Upper lobe of left lung (tissue), 6 donors: ENCODE results near the gene TRIM44. TPM values are rescaled to one million over a fixed set of nuclear protein-coding genes. Genes with fewer than 3 reads are reported as not detected.

Source experiments
- ATAC-seq, 2 donors: fragments of 200-7000 bp; cut with Tn5 transposase; one replicate each; pipeline ENCODE4 v1.9.1; 2022; ENCODE audit warnings: mild to moderate bottlenecking in 2 of 2, moderate library complexity in 2 of 2; ENCODE audit not compliant: low FRiP score in 2 of 2
- DNase-seq, 2 donors: peaks; one replicate each; pipeline ENCODE4 v3.0.0-alpha.2; 2019 to 2020
- H3K27ac ChIP-seq, 4 donors: fragments of 200-600 bp; sonication (generic); one replicate each; pipeline ENCODE4 v1.5.1; 2016 to 2019
- H3K27me3 ChIP-seq, 4 donors: fragments of 200-600 bp; sonication (generic); one replicate each; pipeline ENCODE4 v1.5.1; 2017 to 2019
- H3K36me3 ChIP-seq, 4 donors: fragments of 200-600 bp; sonication (generic); one replicate each; pipeline ENCODE4 v1.5.1; 2016 to 2019
- H3K4me1 ChIP-seq, 4 donors: fragments of 200-600 bp; sonication (generic); one replicate each; pipeline ENCODE4 v1.5.1; 2018 to 2019
- H3K4me3 ChIP-seq, 4 donors: fragments of 200-600 bp; sonication (generic); one replicate each; pipeline ENCODE4 v1.5.1; 2017 to 2019; ENCODE audit warnings: mild to moderate bottlenecking in 2 of 4, moderate library complexity in 1 of 4
- H3K9me3 ChIP-seq, 4 donors: fragments of 200-600 bp; sonication (generic); one replicate each; pipeline ENCODE4 v1.5.1; 2018 to 2019
- EP300 ChIP-seq, 4 donors: sonication (generic); formaldehyde crosslinking; IDR thresholded peaks; one replicate each; pipeline ENCODE4 v1.5.1; 2017; ENCODE audit warnings: antibody characterized with exemption in 4 of 4, control low read depth in 2 of 4
- POLR2A ChIP-seq, 4 donors: fragments of 450-650 bp; IDR thresholded peaks; one replicate each; pipeline ENCODE4 v1.5.1; 2016 to 2017; ENCODE audit warnings: antibody characterized with exemption in 4 of 4, mild to moderate bottlenecking in 2 of 4
- POLR2AphosphoS5 ChIP-seq, 2 donors: sonication (generic); formaldehyde crosslinking; IDR thresholded peaks; one replicate each; pipeline ENCODE4 v1.5.1; 2017; ENCODE audit warnings: antibody characterized with exemption in 2 of 2
- WGBS, 2 donors: methylation state at CpG; one replicate each; pipeline ENCODE4 v1.1.5; 2017 to 2018; 5-methylcytosine and 5-hydroxymethylcytosine counted together
- total RNA-seq, 6 donors: library from RNA; depleted of rRNA in 4 of 6; stranded (reverse); fragments of >200 nt in 4 of 6; gene quantifications; one replicate each; pipeline versions ENCODE4 v1.1.0 to v1.2.1, GENCODE V29; 2016 to 2021
- TF ChIP-seq, protein P1 (sequence below), 6 experiments: fragments of 450-650 bp in 4 of 6; fragments of 200-600 bp in 2 of 6; sonication (generic) in 2 of 6; IDR thresholded peaks; one replicate each; pipeline ENCODE4 v1.5.1; 2016 to 2019; ENCODE audit warnings: antibody characterized with exemption in 6 of 6
- donor health status: DM: no; HTN: no; CAD: no; lungs with moderate emphysema.
- donor health status: DM: no; HTN: yes; CAD: no; lungs with severe emphysema.

The TRIM44 gene
- total RNA-seq, 6 donors from 2014 or later: 48.9 to 133 (median 64.0) TPM

DNA sequence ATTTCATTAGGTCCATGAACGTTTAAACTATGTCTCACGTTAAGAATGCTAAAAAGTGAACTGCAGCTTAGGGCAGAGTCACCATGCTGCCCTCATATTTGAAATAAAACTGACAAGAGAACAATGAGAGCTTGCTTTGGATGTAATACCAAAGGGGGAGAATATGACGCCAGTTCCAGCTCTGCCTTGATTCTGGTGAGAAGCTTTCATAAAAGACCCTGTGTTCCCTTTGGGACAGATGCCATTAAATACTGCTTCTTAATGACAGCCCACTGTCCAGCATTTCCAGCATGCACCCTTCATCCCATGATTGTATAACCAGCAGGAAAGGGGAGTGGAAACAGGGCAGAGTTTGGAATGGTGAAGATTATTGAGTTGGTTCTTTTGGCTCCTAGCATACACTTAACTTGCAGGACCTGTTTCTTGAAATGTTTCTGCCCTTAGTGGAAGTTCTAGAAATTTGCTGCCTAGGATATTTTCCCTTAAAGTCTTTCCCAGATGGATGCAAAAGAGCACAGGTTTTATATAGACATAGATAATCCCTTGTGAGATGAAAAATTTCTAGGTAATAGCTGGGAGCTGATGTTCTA lies 142.0 kb downstream of the TRIM44 start:
- Histone ChIP-seq H3K27ac (no peak overlapping the region), H3K4me3 (no peak overlapping the region), H3K4me1 (peaks cover 0 to 10% (median 2%) of the 10 kb centered on the region in 4 donors), H3K27me3 (no peaks in the 10 kb centered on the region), H3K36me3 (peaks cover 0 to 5% (median 0%) of the 10 kb centered on the region in 4 donors), H3K9me3 (no peaks in the 10 kb centered on the region)
- TF ChIP-seq POLR2AphosphoS5 (IDR thresholded peaks at IDR 0.05) (no peak), POLR2A (IDR thresholded peaks at IDR 0.05) (no peak), EP300 (IDR thresholded peaks at IDR 0.05) (no peak)
- TF ChIP-seq, protein P1, sequence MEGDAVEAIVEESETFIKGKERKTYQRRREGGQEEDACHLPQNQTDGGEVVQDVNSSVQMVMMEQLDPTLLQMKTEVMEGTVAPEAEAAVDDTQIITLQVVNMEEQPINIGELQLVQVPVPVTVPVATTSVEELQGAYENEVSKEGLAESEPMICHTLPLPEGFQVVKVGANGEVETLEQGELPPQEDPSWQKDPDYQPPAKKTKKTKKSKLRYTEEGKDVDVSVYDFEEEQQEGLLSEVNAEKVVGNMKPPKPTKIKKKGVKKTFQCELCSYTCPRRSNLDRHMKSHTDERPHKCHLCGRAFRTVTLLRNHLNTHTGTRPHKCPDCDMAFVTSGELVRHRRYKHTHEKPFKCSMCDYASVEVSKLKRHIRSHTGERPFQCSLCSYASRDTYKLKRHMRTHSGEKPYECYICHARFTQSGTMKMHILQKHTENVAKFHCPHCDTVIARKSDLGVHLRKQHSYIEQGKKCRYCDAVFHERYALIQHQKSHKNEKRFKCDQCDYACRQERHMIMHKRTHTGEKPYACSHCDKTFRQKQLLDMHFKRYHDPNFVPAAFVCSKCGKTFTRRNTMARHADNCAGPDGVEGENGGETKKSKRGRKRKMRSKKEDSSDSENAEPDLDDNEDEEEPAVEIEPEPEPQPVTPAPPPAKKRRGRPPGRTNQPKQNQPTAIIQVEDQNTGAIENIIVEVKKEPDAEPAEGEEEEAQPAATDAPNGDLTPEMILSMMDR (IDR thresholded peaks at IDR 0.05): no peak
- DNase-seq: no peak
- WGBS, 2 donors: 77 to 89% methylated on average over 3 of the region's 3 CpGs
- ATAC-seq: no peak

DNA sequence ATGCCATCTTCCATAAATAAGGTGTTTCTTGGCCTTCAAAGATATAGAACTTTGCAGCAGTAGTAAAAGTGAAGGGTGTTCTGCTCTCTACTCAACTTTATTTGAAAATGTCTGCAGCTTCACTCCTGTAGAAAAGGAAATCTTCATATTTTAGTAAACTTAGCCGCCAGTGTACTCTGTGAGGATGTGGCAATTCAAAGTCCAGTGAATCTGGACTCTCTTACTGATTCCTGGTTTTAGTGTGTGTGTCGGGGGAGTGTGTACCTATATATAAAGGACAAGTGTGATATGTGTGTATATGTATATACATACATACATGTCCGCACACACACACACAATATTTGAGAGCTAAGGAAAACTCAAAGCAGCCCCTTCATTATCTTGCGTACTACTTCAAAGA lies 147.0 kb downstream of the TRIM44 start:
- H3K9me3 ChIP-seq: no peaks in the 10 kb centered on the region
- DNase-seq (no peak), ATAC-seq (no peak)
- H3K36me3 ChIP-seq: peaks cover 0 to 5% (median 0%) of the 10 kb centered on the region in 4 donors
- no peak overlapping the region for H3K27ac ChIP-seq
- H3K27me3 ChIP-seq: no peaks in the 10 kb centered on the region
- no peaks in the 10 kb centered on the region for H3K4me1 ChIP-seq
- 72 to 75% methylated on average over 4 of the region's 4 CpGs for WGBS, 2 donors
- H3K4me3 ChIP-seq: no peak overlapping the region
- TF ChIP-seq POLR2AphosphoS5 (IDR thresholded peaks at IDR 0.05): no peak
- TF ChIP-seq EP300 (IDR thresholded peaks at IDR 0.05): no peak
- TF ChIP-seq, protein P1 (IDR thresholded peaks at IDR 0.05): no peak
- TF ChIP-seq POLR2A (IDR thresholded peaks at IDR 0.05): no peak

- ATAC-seq: no peak
- 40 to 47% methylated on average over 2 of the region's 2 CpGs for WGBS, 2 donors
Measured at GRCh38 chr11:35810045-35810645, 147.6 kb downstream of the TRIM44 start.

DNA sequence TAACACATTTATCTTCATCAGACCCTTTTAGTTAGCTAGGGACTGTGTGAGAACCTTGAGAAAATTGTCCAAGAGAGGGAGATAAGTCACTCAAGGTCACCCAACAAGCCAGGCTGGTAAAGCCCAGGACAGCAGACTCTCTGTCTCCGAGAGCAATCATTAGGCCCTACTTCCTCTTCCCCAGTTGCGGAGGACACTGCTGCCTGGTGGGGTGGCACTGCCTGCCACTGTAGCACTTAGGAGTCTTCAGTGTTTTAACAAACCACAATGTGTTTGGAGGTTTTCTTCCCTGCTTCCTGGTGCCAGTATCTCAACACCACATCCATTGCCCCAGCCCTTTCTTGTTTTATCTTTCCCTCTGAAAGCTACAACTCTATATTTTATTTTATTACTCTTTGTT lies 149.2 kb downstream of the TRIM44 start:
- no peaks in the 10 kb centered on the region for H3K4me1 ChIP-seq
- H3K27me3 ChIP-seq: no peaks in the 10 kb centered on the region
- H3K9me3 ChIP-seq: no peaks in the 10 kb centered on the region
- 61 to 64% methylated on average over 1 to 2 of the region's 2 CpGs for WGBS, 2 donors
- H3K36me3 ChIP-seq: peaks cover 0 to 5% (median 0%) of the 10 kb centered on the region in 4 donors
- ATAC-seq (no peak), DNase-seq (no peak)
- TF ChIP-seq, protein P1 (IDR thresholded peaks at IDR 0.05): no peak
- TF ChIP-seq EP300 (IDR thresholded peaks at IDR 0.05) (no peak), POLR2AphosphoS5 (IDR thresholded peaks at IDR 0.05) (no peak), POLR2A (IDR thresholded peaks at IDR 0.05) (no peak)
- no peak overlapping the region for H3K4me3 ChIP-seq
- no peak overlapping the region for H3K27ac ChIP-seq

More at GRCh38 chr11:35810045-35810645, 147.6 kb downstream of the TRIM44 start:
- Histone ChIP-seq H3K4me1 (no peaks in the 10 kb centered on the region), H3K4me3 (no peak overlapping the region), H3K36me3 (peaks cover 0 to 5% (median 0%) of the 10 kb centered on the region in 4 donors), H3K27me3 (no peaks in the 10 kb centered on the region), H3K9me3 (no peaks in the 10 kb centered on the region), H3K27ac (no peak overlapping the region)
- TF ChIP-seq, protein P1 (IDR thresholded peaks at IDR 0.05): no peak
- no peak for TF ChIP-seq POLR2AphosphoS5 (IDR thresholded peaks at IDR 0.05)
- TF ChIP-seq POLR2A (IDR thresholded peaks at IDR 0.05): no peak
- no peak for TF ChIP-seq EP300 (IDR thresholded peaks at IDR 0.05)
- no peak for DNase-seq
